Measurements from ENCODE around the gene ANXA9.

DNA sequence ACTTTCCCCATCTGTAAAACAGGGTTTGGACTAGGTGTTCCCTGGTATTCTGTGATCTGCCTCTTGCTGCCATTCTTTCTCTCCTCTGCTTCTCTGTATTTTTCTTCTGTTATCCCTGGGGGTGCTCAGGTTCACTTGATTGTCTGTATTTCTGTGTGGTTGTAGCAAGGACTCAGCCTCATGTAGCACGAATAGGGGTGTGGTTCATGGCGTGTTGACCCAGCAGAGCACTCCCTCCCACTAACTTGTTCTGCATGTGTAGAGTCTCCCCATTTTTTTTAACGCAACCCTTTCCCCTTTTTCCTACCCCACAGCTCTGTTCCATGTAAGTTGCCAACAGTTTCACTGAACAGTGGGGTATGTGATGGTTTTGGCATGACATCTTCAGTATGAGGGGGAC, 53.1 kb downstream of the ANXA9 start:
- no peak for TF ChIP-seq ARNTL (CRISPR knock-in tag; IDR thresholded peaks at IDR 0.05; ENCODE audit: borderline replicate concordance, low read depth)
- no peak for TF ChIP-seq RARB (CRISPR knock-in tag; IDR thresholded peaks at IDR 0.05)
- no peak for TF ChIP-seq PATZ1 (CRISPR knock-in tag; IDR thresholded peaks at IDR 0.05; ENCODE audit: borderline replicate concordance)
- no peak for TF ChIP-seq CSDC2 (CRISPR knock-in tag; IDR thresholded peaks at IDR 0.05)
- TF ChIP-seq CSRNP3 (CRISPR knock-in tag; IDR thresholded peaks at IDR 0.05): no peak
- TF ChIP-seq ZC3H10 (CRISPR knock-in tag; IDR thresholded peaks at IDR 0.05): no peak
- no peak for TF ChIP-seq ZFP30 (CRISPR knock-in tag; IDR thresholded peaks at IDR 0.05)
